Natural killer cell (primary cell): Measurements from ENCODE around the gene SFSWAP. TPM values are rescaled to one million over a fixed set of nuclear protein-coding genes. Genes with fewer than 3 reads are reported as not detected.
A peak's percentile ranks its signal among the peaks of the same experiment; 100 is the strongest.

Source experiments
- ATAC-seq, 3 donors: fragments of 150-1000 bp in 2 of 3; fragments of 200-7000 bp in 1 of 3; cut with Tn5 transposase; 1 replicate in 1 of 3; 2 replicates in 2 of 3; pipeline ENCODE4 v1.10.0; 2021; ENCODE audit warnings: mild to moderate bottlenecking in 2 of 3, moderate library complexity in 2 of 3
- DNase-seq, 2 donors: peaks; one replicate each; pipeline versions ENCODE4 v3.0.0 to v3.0.0-alpha.2; 2013 to 2021; ENCODE audit warnings: mixed read lengths in 1 of 2
- H3K27ac ChIP-seq: one replicate; pipeline ENCODE4 v1.5.1; 2013; ENCODE audit warnings: mild to moderate bottlenecking, low read length
- H3K27me3 ChIP-seq: one replicate; pipeline ENCODE4 v1.6.1; 2013; ENCODE audit warnings: low read length; ENCODE audit not compliant: control insufficient read depth, insufficient read depth
- H3K36me3 ChIP-seq: one replicate; pipeline ENCODE4 v1.6.1; 2013; ENCODE audit warnings: low read length; ENCODE audit not compliant: control insufficient read depth, insufficient read depth
- H3K4me1 ChIP-seq: one replicate; pipeline ENCODE4 v1.6.1; 2013; ENCODE audit warnings: low read length; ENCODE audit not compliant: control insufficient read depth, insufficient read depth
- H3K4me3 ChIP-seq: one replicate; pipeline ENCODE4 v1.5.1; 2013; ENCODE audit warnings: low read length
- H3K9me3 ChIP-seq: one replicate; pipeline ENCODE4 v1.6.1; 2013; ENCODE audit warnings: low read length; ENCODE audit not compliant: control insufficient read depth, insufficient read depth
- H3K27ac Mint-ChIP-seq, 2 donors: one replicate each; pipeline ENCODE4 v1.8.0; 2022; ENCODE audit warnings: mild to moderate bottlenecking in 2 of 2, mixed read lengths in 2 of 2, moderate library complexity in 1 of 2
- H3K27me3 Mint-ChIP-seq, 2 donors: one replicate each; pipeline ENCODE4 v1.8.0; 2022; ENCODE audit warnings: low read depth in 2 of 2, mixed read lengths in 2 of 2
- H3K36me3 Mint-ChIP-seq: one replicate; pipeline ENCODE4 v1.8.0; 2022; ENCODE audit warnings: mixed read lengths
- H3K4me1 Mint-ChIP-seq, 2 donors: one replicate each; pipeline ENCODE4 v1.8.0; 2022; ENCODE audit warnings: mixed read lengths in 2 of 2
- H3K4me3 Mint-ChIP-seq: one replicate; pipeline ENCODE4 v1.8.0; 2022; ENCODE audit warnings: mild to moderate bottlenecking, moderate library complexity, mixed read lengths
- H3K9me3 Mint-ChIP-seq, 2 donors: one replicate each; pipeline ENCODE4 v1.8.0; 2022; ENCODE audit warnings: mixed read lengths in 2 of 2
- WGBS: methylation state at CpG from one replicate; pipeline ENCODE4 v1.1.7; 2013; ENCODE audit warnings: missing lambda C conversion rate; ENCODE audit not compliant: insufficient coverage; 5-methylcytosine and 5-hydroxymethylcytosine counted together
- intact Hi-C: fragments of 100-400 bp; cut with micrococcal nuclease; formaldehyde crosslinking; loops from one replicate; pipeline ENCODE4 v1.14.2; 2022
- total RNA-seq, 4 donors: library from RNA; stranded (reverse); fragments of 120-200 nt in 1 of 4; gene quantifications; one replicate each; pipeline versions ENCODE4 v1.2.3 to v1.2.4, GENCODE V29; 2013 to 2022
- TF ChIP-seq, protein P1 (sequence below): fragments of 200-600 bp; IDR thresholded peaks from one replicate; pipeline ENCODE4 v1.8.0; 2022; ENCODE audit warnings: antibody characterized with exemption

The SFSWAP gene
- total RNA-seq, 3 donors from 2014 or later (not counting 1 experiment from before 2014, with no cell fraction given): 99.1 to 109 (median 102) TPM

- Mint-ChIP-seq H3K4me1 (peaks cover 6 to 11% of the 10 kb centered on the region in 2 donors), H3K27me3 (no peaks in the 10 kb centered on the region), H3K36me3 (peaks cover 32% of the 10 kb centered on the region), H3K27ac (no peak overlapping the region), H3K9me3 (no peaks in the 10 kb centered on the region), H3K4me3 (no peak overlapping the region)
- ATAC-seq (no peak), DNase-seq (no peak)
- no peak overlapping the region for H3K27ac ChIP-seq
- H3K9me3 ChIP-seq: no peaks in the 10 kb centered on the region
- peaks cover 67% of the 10 kb centered on the region for H3K36me3 ChIP-seq
- 96% methylated on average over 17 of the region's 17 CpGs for WGBS
- H3K4me3 ChIP-seq: no peak overlapping the region
- H3K27me3 ChIP-seq: no peaks in the 10 kb centered on the region
- TF ChIP-seq, protein P1, sequence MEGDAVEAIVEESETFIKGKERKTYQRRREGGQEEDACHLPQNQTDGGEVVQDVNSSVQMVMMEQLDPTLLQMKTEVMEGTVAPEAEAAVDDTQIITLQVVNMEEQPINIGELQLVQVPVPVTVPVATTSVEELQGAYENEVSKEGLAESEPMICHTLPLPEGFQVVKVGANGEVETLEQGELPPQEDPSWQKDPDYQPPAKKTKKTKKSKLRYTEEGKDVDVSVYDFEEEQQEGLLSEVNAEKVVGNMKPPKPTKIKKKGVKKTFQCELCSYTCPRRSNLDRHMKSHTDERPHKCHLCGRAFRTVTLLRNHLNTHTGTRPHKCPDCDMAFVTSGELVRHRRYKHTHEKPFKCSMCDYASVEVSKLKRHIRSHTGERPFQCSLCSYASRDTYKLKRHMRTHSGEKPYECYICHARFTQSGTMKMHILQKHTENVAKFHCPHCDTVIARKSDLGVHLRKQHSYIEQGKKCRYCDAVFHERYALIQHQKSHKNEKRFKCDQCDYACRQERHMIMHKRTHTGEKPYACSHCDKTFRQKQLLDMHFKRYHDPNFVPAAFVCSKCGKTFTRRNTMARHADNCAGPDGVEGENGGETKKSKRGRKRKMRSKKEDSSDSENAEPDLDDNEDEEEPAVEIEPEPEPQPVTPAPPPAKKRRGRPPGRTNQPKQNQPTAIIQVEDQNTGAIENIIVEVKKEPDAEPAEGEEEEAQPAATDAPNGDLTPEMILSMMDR: no peak
- intact Hi-C loops: no loop called here
- no peaks in the 10 kb centered on the region for H3K4me1 ChIP-seq
These were observed 46.2 kb downstream of the SFSWAP start for GRCh38 chr12:131757111-131757510.

DNA sequence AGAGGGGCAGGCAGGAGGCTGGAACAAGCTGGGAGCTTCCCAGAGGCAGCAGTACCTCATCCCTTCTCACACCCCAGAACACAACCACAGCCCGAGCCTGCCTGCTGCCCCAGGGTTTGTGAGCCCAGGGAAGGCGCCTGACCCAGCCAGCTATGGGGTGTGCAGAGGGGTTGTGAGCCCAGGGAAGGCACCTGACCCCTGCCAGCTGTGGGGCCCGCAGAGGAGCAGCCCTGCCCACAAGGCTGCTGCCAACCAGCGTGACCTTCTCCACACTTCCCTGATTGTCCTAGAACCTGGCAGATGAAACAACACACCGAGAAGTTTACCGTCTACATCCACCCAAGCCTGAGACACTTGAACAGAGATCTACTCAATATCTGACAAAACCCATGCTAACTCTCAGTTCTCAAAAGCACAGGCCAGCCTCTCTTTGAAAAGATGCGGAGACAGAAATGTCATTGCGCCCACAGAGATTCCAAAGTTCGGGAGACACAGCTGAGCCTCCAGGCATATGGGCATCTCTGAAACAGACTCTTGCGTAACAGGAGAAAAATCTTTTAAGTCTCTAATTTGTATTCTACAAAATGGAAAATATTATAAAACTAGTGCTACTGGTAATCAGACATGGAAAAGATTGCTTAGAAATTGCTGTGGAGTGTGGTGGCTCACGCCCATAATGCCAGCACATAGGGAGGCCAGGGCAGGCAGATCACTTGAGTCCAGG, 47.3 kb downstream of the SFSWAP start:
- Mint-ChIP-seq H3K9me3 (no peaks in the 10 kb centered on the region), H3K4me3 (no peak overlapping the region), H3K36me3 (peaks cover 32% of the 10 kb centered on the region), H3K27me3 (no peaks in the 10 kb centered on the region), H3K4me1 (peaks cover 0 to 4% of the 10 kb centered on the region in 2 donors), H3K27ac (no peak overlapping the region)
- ATAC-seq: no peak
- Histone ChIP-seq H3K4me3 (no peak overlapping the region), H3K27me3 (no peaks in the 10 kb centered on the region), H3K4me1 (no peaks in the 10 kb centered on the region), H3K27ac (no peak overlapping the region), H3K9me3 (no peaks in the 10 kb centered on the region), H3K36me3 (peaks cover 67% of the 10 kb centered on the region)
- TF ChIP-seq, protein P1: no peak
- intact Hi-C loops: no loop called here
- WGBS: 96% methylated on average over 9 of the region's 11 CpGs
- no peak for DNase-seq

DNA sequence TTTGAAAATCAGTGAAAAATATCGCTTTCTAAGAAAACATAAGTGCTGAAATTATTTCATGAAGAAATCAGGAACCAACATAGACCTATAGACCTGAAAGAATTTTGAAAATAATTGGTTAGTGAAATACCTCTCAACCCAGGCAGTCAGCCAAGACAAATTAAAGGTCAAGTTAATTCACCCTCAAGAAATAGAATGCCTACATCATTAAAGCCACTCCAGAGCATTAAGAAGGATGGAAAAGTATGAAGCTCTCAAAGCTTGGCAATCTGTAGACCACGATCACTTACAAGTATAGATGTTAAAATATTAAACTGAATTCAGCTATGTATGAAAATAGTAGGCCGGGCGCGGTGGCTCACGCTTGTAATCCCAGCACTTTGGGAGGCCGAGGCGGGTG, 48.3 kb downstream of the SFSWAP start:
- H3K9me3 Mint-ChIP-seq: no peaks in the 10 kb centered on the region
- TF ChIP-seq, protein P1: no peak
- 100% methylated on average over 1 of the region's 8 CpGs for WGBS
- H3K4me1 ChIP-seq: no peaks in the 10 kb centered on the region
- no peaks in the 10 kb centered on the region for H3K27me3 Mint-ChIP-seq
- H3K36me3 Mint-ChIP-seq: peaks cover 26% of the 10 kb centered on the region
- no peak overlapping the region for H3K27ac ChIP-seq
- no peak for ATAC-seq
- H3K4me1 Mint-ChIP-seq: peaks cover 0 to 4% of the 10 kb centered on the region in 2 donors
- peaks cover 58% of the 10 kb centered on the region for H3K36me3 ChIP-seq
- intact Hi-C loops: no loop called here
- H3K4me3 ChIP-seq: no peak overlapping the region
- no peaks in the 10 kb centered on the region for H3K27me3 ChIP-seq
- no peak overlapping the region for H3K4me3 Mint-ChIP-seq
- no peaks in the 10 kb centered on the region for H3K9me3 ChIP-seq
- no peak for DNase-seq
- no peak overlapping the region for H3K27ac Mint-ChIP-seq

- Mint-ChIP-seq H3K27me3 (no peaks in the 10 kb centered on the region), H3K36me3 (peaks cover 24% of the 10 kb centered on the region), H3K4me1 (peaks cover 0 to 4% of the 10 kb centered on the region in 2 donors), H3K4me3 (no peak overlapping the region), H3K9me3 (no peaks in the 10 kb centered on the region), H3K27ac (peak overlapping the region in 1 of 2 donors; percentile 52)
- H3K36me3 ChIP-seq: peaks cover 56% of the 10 kb centered on the region
- H3K27ac ChIP-seq: no peak overlapping the region
- ATAC-seq: no peak
- 98% methylated on average over 5 of the region's 5 CpGs for WGBS
- no peak overlapping the region for H3K4me3 ChIP-seq
- H3K27me3 ChIP-seq: no peaks in the 10 kb centered on the region
- H3K9me3 ChIP-seq: no peaks in the 10 kb centered on the region
- no peaks in the 10 kb centered on the region for H3K4me1 ChIP-seq
- TF ChIP-seq, protein P1: no peak
- no peak for DNase-seq
- intact Hi-C loops: no loop called here
These were observed 50.7 kb downstream of the SFSWAP start for GRCh38 chr12:131761638-131762037.
